Caco-2 (cell line): Measurements from ENCODE around the gene NUDT7. TPM values are rescaled to one million over a fixed set of nuclear protein-coding genes. Genes with fewer than 3 reads are reported as not detected.

Experiments
- BruUV-seq: library from RNA; stranded (reverse); fragments of 400-500 nt; replicated peaks from 2 replicates; lab custom pipeline; 2021; lab: Mats Ljungman, UMichigan
- CTCF ChIA-PET: fragments of 300-600 bp; sonication (Branson Sonifier 250); formaldehyde crosslinking; loops from one replicate; lab custom pipeline; 2022; ENCODE audit warnings: antibody characterized with exemption; lab: Charles Lee
- POLR2A ChIA-PET: fragments of 300-600 bp; sonication (Branson Sonifier 250); formaldehyde crosslinking; loops from one replicate; lab custom pipeline; 2022; ENCODE audit warnings: antibody characterized with exemption; lab: Charles Lee
- DNase-seq, 2 experiments: peaks; one replicate each; pipeline versions ENCODE4 v3.0.0 to v3.0.0-alpha.2; 2020 to 2022
- H3K27me3 ChIP-seq: replicated peaks from 2 replicates; pipeline ENCODE4 v1.6.0; 2011; ENCODE audit warnings: low read length; ENCODE audit not compliant: control insufficient read depth, insufficient read depth
- H3K36me3 ChIP-seq: 2 replicates; pipeline ENCODE4 v1.5.1; 2011; ENCODE audit warnings: low read length; ENCODE audit not compliant: control insufficient read depth, insufficient read depth
- H3K4me1 ChIP-seq: fragments of 250-450 bp; sonication (Bioruptor Pico); 2 replicates; pipeline ENCODE4 v1.5.1; 2020; ENCODE audit warnings: mild to moderate bottlenecking
- H3K4me3 ChIP-seq: 2 replicates; pipeline ENCODE4 v1.5.1; 2011; ENCODE audit warnings: low read depth, mild to moderate bottlenecking, control low read depth, low read length
- H3K9me3 ChIP-seq: fragments of 250-450 bp; sonication (Bioruptor Pico); 2 replicates; pipeline ENCODE4 v1.5.1; 2020; ENCODE audit warnings: mild to moderate bottlenecking, moderate library complexity
- H3K27ac Mint-ChIP-seq: one replicate; pipeline ENCODE4 v1.8.0; 2022; ENCODE audit warnings: mixed read lengths; ENCODE audit not compliant: unreplicated experiment
- H3K27me3 Mint-ChIP-seq: one replicate; pipeline ENCODE4 v1.8.0; 2022; ENCODE audit warnings: mixed read lengths; ENCODE audit not compliant: insufficient read depth, unreplicated experiment
- H3K36me3 Mint-ChIP-seq: one replicate; pipeline ENCODE4 v1.8.0; 2022; ENCODE audit warnings: mild to moderate bottlenecking, mixed read lengths; ENCODE audit not compliant: insufficient read depth, unreplicated experiment
- H3K4me1 Mint-ChIP-seq: one replicate; pipeline ENCODE4 v1.8.0; 2022; ENCODE audit warnings: low read depth, mixed read lengths; ENCODE audit not compliant: unreplicated experiment
- H3K4me3 Mint-ChIP-seq: one replicate; pipeline ENCODE4 v1.8.0; 2022; ENCODE audit warnings: mild to moderate bottlenecking, moderate library complexity, mixed read lengths; ENCODE audit not compliant: unreplicated experiment
- H3K9me3 Mint-ChIP-seq: one replicate; pipeline ENCODE4 v1.8.0; 2022; ENCODE audit warnings: mixed read lengths; ENCODE audit not compliant: unreplicated experiment
- intact Hi-C: fragments of 100-400 bp; cut with micrococcal nuclease; formaldehyde crosslinking; loops from one replicate; pipeline ENCODE4 v1.10.0; 2022; ENCODE audit not compliant: unreplicated experiment
- total RNA-seq: library from RNA; stranded (reverse); gene quantifications from 2 replicates; pipeline ENCODE4 v1.2.3, GENCODE V29; 2022
- TF ChIP-seq, protein P1 (sequence below), 2 experiments: fragments of 200-600 bp in 1 of 2; IDR thresholded peaks; 1 replicate in 1 of 2; 2 replicates in 1 of 2; pipeline versions ENCODE4 v1.5.1 to v1.8.0; 2011 to 2022; ENCODE audit warnings: antibody characterized with exemption in 1 of 2, control low read depth in 1 of 2, inconsistent platforms in 1 of 2, low read depth in 1 of 2, low read length in 1 of 2, mild to moderate bottlenecking in 1 of 2, moderate library complexity in 1 of 2; ENCODE audit not compliant: insufficient read depth in 1 of 2, severe bottlenecking in 1 of 2, unreplicated experiment in 1 of 2

NUDT7 gene
- total RNA-seq, 1 experiment from 2014 or later: 6.9 TPM

DNA sequence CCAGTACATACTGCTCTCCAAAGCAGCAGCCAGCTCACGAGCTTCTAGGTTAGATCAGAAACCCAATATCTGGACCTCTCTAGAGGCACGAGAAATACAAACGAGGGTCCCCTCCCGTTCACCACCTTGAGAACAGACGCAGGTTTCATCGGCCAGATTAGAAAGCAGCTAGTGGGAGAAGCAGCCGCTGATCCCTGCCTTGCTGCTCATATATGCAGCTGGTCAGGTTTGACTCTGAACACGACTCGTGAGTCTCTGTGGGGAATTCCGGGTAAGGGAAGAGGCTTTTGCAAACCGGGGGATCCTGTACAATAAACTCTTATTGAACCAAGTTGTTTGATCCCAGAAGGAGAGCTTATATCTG is 67.7 kb downstream of the NUDT7 start:
- POLR2A ChIA-PET: interaction anchor here (0.6 kb wide), 1 partner anchor 74 kb away, joined by 3 read pairs; no protein-coding TSS in a partner anchor
- Histone ChIP-seq H3K9me3 (no peaks in the 10 kb centered on the region), H3K36me3 (no peaks in the 10 kb centered on the region), H3K27me3 (peaks cover 3% of the 10 kb centered on the region), H3K4me3 (no peak overlapping the region), H3K4me1 (0 out of 2 replicates have a peak, but pooled peaks cover 3% of the 10 kb centered on the region)
- Mint-ChIP-seq H3K36me3 (peaks cover 6% of the 10 kb centered on the region), H3K4me3 (no peak overlapping the region), H3K27me3 (peaks cover 43% of the 10 kb centered on the region), H3K4me1 (no peaks in the 10 kb centered on the region), H3K9me3 (no peaks in the 10 kb centered on the region), H3K27ac (no peak overlapping the region)
- intact Hi-C loops: no loop called here
- TF ChIP-seq, protein P1, sequence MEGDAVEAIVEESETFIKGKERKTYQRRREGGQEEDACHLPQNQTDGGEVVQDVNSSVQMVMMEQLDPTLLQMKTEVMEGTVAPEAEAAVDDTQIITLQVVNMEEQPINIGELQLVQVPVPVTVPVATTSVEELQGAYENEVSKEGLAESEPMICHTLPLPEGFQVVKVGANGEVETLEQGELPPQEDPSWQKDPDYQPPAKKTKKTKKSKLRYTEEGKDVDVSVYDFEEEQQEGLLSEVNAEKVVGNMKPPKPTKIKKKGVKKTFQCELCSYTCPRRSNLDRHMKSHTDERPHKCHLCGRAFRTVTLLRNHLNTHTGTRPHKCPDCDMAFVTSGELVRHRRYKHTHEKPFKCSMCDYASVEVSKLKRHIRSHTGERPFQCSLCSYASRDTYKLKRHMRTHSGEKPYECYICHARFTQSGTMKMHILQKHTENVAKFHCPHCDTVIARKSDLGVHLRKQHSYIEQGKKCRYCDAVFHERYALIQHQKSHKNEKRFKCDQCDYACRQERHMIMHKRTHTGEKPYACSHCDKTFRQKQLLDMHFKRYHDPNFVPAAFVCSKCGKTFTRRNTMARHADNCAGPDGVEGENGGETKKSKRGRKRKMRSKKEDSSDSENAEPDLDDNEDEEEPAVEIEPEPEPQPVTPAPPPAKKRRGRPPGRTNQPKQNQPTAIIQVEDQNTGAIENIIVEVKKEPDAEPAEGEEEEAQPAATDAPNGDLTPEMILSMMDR (IDR thresholded peaks at IDR 0.05; ENCODE audit: insufficient read depth in 1 of 2, low read depth in 1 of 2, low read length in 1 of 2, severe bottlenecking in 1 of 2, unreplicated experiment in 1 of 2): no peak
- CTCF ChIA-PET: no interaction called here
- DNase-seq: no peak
- no TSS peak for BruUV-seq

DNA sequence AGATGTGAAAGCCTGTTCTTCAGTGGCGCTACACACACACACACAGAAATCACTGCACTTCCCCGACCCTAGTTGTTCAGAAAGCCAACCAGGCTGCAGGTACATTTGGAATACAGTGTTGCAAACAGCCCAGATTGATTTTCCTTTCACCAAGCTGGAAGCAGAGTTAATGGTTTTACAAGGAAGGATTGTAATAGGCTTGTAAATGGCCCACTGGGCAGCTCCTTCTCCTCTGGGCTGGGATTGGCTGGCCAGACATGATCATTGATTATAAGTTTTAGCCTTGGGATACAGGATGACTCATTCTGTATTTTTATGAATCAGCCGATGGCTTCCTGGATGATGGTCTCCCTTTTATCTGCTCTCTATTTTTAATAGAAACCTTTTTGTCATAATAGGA is 68.6 kb downstream of the NUDT7 start:
- Histone ChIP-seq H3K9me3 (no peaks in the 10 kb centered on the region), H3K27me3 (peaks cover 3% of the 10 kb centered on the region), H3K36me3 (no peaks in the 10 kb centered on the region), H3K4me3 (no peak overlapping the region), H3K4me1 (no peaks in the 10 kb centered on the region)
- intact Hi-C loops: no loop called here
- no peaks in the 10 kb centered on the region for H3K4me1 Mint-ChIP-seq
- no TSS peak for BruUV-seq
- no peak overlapping the region for H3K27ac Mint-ChIP-seq
- POLR2A ChIA-PET: no interaction called here
- peaks cover 43% of the 10 kb centered on the region for H3K27me3 Mint-ChIP-seq
- peaks cover 6% of the 10 kb centered on the region for H3K36me3 Mint-ChIP-seq
- H3K9me3 Mint-ChIP-seq: no peaks in the 10 kb centered on the region
- TF ChIP-seq, protein P1 (IDR thresholded peaks at IDR 0.05; ENCODE audit: insufficient read depth in 1 of 2, low read depth in 1 of 2, low read length in 1 of 2, severe bottlenecking in 1 of 2, unreplicated experiment in 1 of 2): no peak
- no peak overlapping the region for H3K4me3 Mint-ChIP-seq
- CTCF ChIA-PET: no interaction called here
- DNase-seq: no peak

Other genes starting within 250 kb of the NUDT7 start
- gene VAT1L, start 66.0 kb downstream of the NUDT7 start, total RNA-seq: not detected in 2 replicates